A549 (cell line): Measurements from ENCODE around the gene AP3S2.

Experiments
- CBX8 ChIP-seq: fragments of 200-600 bp; sonication (generic); IDR thresholded peaks from 2 replicates; pipeline ENCODE4 v1.6.1; 2016
- CHD4 ChIP-seq: fragments of 200-600 bp; sonication (generic); IDR thresholded peaks from 2 replicates; pipeline ENCODE4 v1.6.1; 2016; ENCODE audit warnings: antibody characterized with exemption, mild to moderate bottlenecking, borderline replicate concordance
- EP300 ChIP-seq, 2 experiments: fragments of >200 bp; sonication (Bioruptor Twin); formaldehyde crosslinking; IDR thresholded peaks; 2 replicates in 1 of 2; 3 replicates in 1 of 2; pipeline ENCODE4 v1.6.1; 2016 to 2017
- KDM1A ChIP-seq: fragments of 200-600 bp; sonication (generic); IDR thresholded peaks from 2 replicates; pipeline ENCODE4 v1.6.1; 2016; ENCODE audit warnings: low read depth, mild to moderate bottlenecking
- POLR2A ChIP-seq: IDR thresholded peaks from 2 replicates; pipeline ENCODE4 v1.6.1; 2012; ENCODE audit warnings: mild to moderate bottlenecking, low read length
- RAD21 ChIP-seq, 2 experiments: fragments of >200 bp in 1 of 2; sonication (Bioruptor Twin) in 1 of 2; formaldehyde crosslinking in 1 of 2; IDR thresholded peaks in 1 of 2; conservative IDR thresholded peaks in 1 of 2; 2 replicates in 1 of 2; 3 replicates in 1 of 2; pipeline ENCODE4 v1.6.1; 2012 to 2018; ENCODE audit warnings: inconsistent platforms in 1 of 2
- RNF2 ChIP-seq: fragments of 200-600 bp; sonication (generic); IDR thresholded peaks from 2 replicates; pipeline ENCODE4 v1.6.1; 2016; ENCODE audit warnings: low read depth, mild to moderate bottlenecking, antibody characterized with exemption, moderate library complexity, borderline replicate concordance
- TF ChIP-seq, protein P1 (sequence below): fragments of >200 bp; sonication (Bioruptor Twin); formaldehyde crosslinking; IDR thresholded peaks from 3 replicates; pipeline ENCODE4 v1.5.1; 2016
- TF ChIP-seq, protein P2 (sequence below): fragments of 450-650 bp; IDR thresholded peaks from 2 replicates; pipeline ENCODE4 v1.6.1; 2014; ENCODE audit warnings: antibody characterized with exemption
- TF ChIP-seq, protein P3 (sequence below): fragments of 150-350 bp; IDR thresholded peaks from 2 replicates; pipeline ENCODE4 v1.6.1; 2014; ENCODE audit warnings: low read depth, mild to moderate bottlenecking, low read length

DNA sequence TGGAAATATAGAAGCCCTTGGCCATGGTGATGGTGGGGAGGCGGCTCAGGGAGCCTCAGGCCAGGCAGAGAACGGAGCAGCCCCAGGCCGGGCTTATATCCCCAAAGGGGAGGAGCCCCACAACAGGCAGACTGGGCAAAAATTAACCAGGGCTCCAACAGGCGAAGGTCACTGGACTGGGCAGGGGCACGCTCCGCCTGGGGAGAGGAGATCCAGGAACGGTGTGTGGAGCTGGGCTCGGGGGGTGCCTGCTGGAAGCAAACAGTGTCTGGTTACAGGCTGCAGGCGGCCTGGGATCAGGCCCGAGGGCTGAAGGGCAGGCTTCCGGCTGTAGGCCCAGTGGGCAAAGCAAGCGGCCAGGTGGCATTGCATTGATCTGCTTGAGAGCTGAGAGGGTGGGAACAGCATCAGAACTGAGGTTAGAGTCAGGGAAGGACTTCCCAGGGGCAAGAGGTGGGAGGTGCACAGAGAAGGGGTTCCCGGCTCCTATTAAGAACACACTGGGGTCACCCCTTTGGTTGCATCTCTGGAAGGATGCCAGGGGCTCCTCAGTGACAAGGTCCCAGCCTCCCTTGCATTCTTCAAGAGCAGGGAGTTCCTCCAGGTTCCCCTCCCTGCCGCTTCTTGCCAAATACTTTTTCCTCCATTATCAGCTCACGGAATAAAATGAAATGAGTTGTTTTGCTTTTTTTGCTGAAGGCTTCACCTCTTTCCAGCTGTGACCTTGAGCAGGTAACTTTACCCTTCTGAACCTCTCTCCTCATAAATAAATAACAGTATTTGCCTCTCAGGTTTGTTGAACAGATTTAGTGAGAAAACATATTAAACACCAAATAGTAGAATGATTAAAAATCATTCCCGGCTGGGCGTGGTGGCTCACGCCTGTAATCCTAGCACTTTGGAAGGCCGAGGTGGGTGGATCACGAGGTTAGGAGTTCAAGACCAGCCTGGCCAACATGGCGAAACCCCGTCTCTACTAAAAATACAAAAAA lies 86.9 kb downstream of the AP3S2 start:
- no peak for TF ChIP-seq POLR2A
- no peak for TF ChIP-seq RNF2
- TF ChIP-seq, protein P1, sequence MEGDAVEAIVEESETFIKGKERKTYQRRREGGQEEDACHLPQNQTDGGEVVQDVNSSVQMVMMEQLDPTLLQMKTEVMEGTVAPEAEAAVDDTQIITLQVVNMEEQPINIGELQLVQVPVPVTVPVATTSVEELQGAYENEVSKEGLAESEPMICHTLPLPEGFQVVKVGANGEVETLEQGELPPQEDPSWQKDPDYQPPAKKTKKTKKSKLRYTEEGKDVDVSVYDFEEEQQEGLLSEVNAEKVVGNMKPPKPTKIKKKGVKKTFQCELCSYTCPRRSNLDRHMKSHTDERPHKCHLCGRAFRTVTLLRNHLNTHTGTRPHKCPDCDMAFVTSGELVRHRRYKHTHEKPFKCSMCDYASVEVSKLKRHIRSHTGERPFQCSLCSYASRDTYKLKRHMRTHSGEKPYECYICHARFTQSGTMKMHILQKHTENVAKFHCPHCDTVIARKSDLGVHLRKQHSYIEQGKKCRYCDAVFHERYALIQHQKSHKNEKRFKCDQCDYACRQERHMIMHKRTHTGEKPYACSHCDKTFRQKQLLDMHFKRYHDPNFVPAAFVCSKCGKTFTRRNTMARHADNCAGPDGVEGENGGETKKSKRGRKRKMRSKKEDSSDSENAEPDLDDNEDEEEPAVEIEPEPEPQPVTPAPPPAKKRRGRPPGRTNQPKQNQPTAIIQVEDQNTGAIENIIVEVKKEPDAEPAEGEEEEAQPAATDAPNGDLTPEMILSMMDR = no peak
- no peak for TF ChIP-seq CHD4
- no peak for TF ChIP-seq CBX8
- no peak for TF ChIP-seq KDM1A
- no peak for TF ChIP-seq EP300 (IDR thresholded peaks at IDR 0.05)
- TF ChIP-seq, protein P2, sequence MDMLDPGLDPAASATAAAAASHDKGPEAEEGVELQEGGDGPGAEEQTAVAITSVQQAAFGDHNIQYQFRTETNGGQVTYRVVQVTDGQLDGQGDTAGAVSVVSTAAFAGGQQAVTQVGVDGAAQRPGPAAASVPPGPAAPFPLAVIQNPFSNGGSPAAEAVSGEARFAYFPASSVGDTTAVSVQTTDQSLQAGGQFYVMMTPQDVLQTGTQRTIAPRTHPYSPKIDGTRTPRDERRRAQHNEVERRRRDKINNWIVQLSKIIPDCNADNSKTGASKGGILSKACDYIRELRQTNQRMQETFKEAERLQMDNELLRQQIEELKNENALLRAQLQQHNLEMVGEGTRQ = no peak
- TF ChIP-seq, protein P3, sequence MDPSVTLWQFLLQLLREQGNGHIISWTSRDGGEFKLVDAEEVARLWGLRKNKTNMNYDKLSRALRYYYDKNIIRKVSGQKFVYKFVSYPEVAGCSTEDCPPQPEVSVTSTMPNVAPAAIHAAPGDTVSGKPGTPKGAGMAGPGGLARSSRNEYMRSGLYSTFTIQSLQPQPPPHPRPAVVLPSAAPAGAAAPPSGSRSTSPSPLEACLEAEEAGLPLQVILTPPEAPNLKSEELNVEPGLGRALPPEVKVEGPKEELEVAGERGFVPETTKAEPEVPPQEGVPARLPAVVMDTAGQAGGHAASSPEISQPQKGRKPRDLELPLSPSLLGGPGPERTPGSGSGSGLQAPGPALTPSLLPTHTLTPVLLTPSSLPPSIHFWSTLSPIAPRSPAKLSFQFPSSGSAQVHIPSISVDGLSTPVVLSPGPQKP = no peak
- no peak for TF ChIP-seq RAD21 (conservative IDR thresholded peaks at IDR 0.05 in 1 of 2, IDR thresholded peaks at IDR 0.05 in 1 of 2)
